Loucy (cell line): ENCODE measurements around the gene ROBO1.

ENCODE experiments used
- H2AFZ ChIP-seq: fragments of 200-600 bp; sonication (generic); 2 replicates; pipeline ENCODE4 v1.6.0; 2016; ENCODE audit warnings: antibody characterized with exemption, mild to moderate bottlenecking, low read length, moderate library complexity
- H3F3A ChIP-seq: fragments of 200-600 bp; 2 replicates; pipeline ENCODE4 v1.6.0; 2016; ENCODE audit warnings: antibody characterized with exemption, low read depth, mild to moderate bottlenecking
- H3K27me3 ChIP-seq: fragments of 200-600 bp; sonication (generic); 2 replicates; pipeline ENCODE4 v1.6.1; 2014; ENCODE audit warnings: low read length, mild to moderate bottlenecking; ENCODE audit not compliant: insufficient read depth, poor library complexity, severe bottlenecking
- H3K36me3 ChIP-seq: fragments of 200-600 bp; sonication (generic); 2 replicates; pipeline ENCODE4 v1.6.1; 2016; ENCODE audit warnings: low read length; ENCODE audit not compliant: insufficient read depth
- H3K4me1 ChIP-seq: fragments of 200-600 bp; sonication (generic); 2 replicates; pipeline ENCODE4 v1.5.1; 2014; ENCODE audit warnings: low read length, mild to moderate bottlenecking; ENCODE audit not compliant: insufficient read depth, poor library complexity, severe bottlenecking
- H3K4me2 ChIP-seq: fragments of 200-600 bp; sonication (generic); 2 replicates; pipeline ENCODE4 v1.6.0; 2014; ENCODE audit warnings: antibody characterized with exemption, low read length, low read depth, mild to moderate bottlenecking; ENCODE audit not compliant: poor library complexity, severe bottlenecking
- H3K4me3 ChIP-seq: fragments of 200-600 bp; sonication (generic); 2 replicates; pipeline ENCODE4 v1.5.1; 2014; ENCODE audit warnings: low read length, mild to moderate bottlenecking, mixed read lengths; ENCODE audit not compliant: poor library complexity, severe bottlenecking
- H3K79me2 ChIP-seq: fragments of 200-600 bp; sonication (generic); 2 replicates; pipeline ENCODE4 v1.6.1; 2014; ENCODE audit warnings: low read length; ENCODE audit not compliant: insufficient read depth
- H3K9ac ChIP-seq: fragments of 200-600 bp; sonication (generic); 2 replicates; pipeline ENCODE4 v1.6.0; 2014; ENCODE audit warnings: mild to moderate bottlenecking, low read depth, low read length, moderate library complexity; ENCODE audit not compliant: poor library complexity, severe bottlenecking
- H3K9me2 ChIP-seq: fragments of 200-600 bp; sonication (generic); replicated peaks from 2 replicates; pipeline ENCODE4 v1.6.1; 2016; ENCODE audit warnings: low read depth, low read length, mixed read lengths
- H3K9me3 ChIP-seq: fragments of 200-600 bp; sonication (generic); 2 replicates; pipeline ENCODE4 v1.6.1; 2014; ENCODE audit warnings: mild to moderate bottlenecking, antibody characterized with exemption, low read length, low read depth; ENCODE audit not compliant: insufficient read depth
- H4K20me1 ChIP-seq: fragments of 200-600 bp; sonication (generic); 2 replicates; pipeline ENCODE4 v1.6.0; 2014; ENCODE audit warnings: antibody characterized with exemption, low read length, mild to moderate bottlenecking; ENCODE audit not compliant: insufficient read depth, poor library complexity, severe bottlenecking
- EZH2phosphoT487 ChIP-seq: fragments of 200-600 bp; IDR thresholded peaks from 2 replicates; pipeline ENCODE4 v1.6.1; 2018; ENCODE audit warnings: antibody characterized with exemption, mild to moderate bottlenecking, moderate library complexity, borderline replicate concordance
- TF ChIP-seq, protein P1 (sequence below): fragments of 200-600 bp; sonication (generic); conservative IDR thresholded peaks from 2 replicates; pipeline ENCODE4 v1.5.1; 2014; ENCODE audit warnings: mild to moderate bottlenecking, antibody characterized with exemption, low read length

ROBO1 gene

DNA sequence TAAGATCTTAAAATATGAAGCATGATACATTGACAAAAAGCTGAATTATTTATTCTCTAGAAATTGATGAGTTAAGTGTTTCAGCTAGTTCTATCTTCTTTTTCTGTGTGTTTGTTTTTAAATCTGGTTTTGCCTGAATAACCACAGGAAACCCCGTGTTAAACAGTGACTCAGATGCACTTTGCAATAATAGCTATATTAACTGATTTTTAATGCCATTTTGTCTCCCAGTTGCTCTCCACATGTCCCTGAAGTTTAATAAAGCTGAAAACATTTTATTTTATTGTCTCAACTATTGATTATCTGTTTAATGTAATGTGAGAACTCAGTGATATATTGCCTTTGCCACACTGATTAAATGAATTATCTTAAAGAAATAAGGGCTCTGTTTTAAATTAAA is 42.8 kb upstream of the ROBO1 start:
- Histone ChIP-seq H3K9me3 (no peaks in the 10 kb centered on the region), H3F3A (no peaks in the 10 kb centered on the region), H2AFZ (no peak overlapping the region), H4K20me1 (no peaks in the 10 kb centered on the region), H3K4me2 (no peak overlapping the region), H3K4me1 (no peaks in the 10 kb centered on the region), H3K27me3 (no peaks in the 10 kb centered on the region), H3K79me2 (no peaks in the 10 kb centered on the region), H3K4me3 (no peak overlapping the region), H3K9ac (no peak overlapping the region), H3K9me2 (no peaks in the 10 kb centered on the region), H3K36me3 (no peaks in the 10 kb centered on the region)
- TF ChIP-seq, protein P1, sequence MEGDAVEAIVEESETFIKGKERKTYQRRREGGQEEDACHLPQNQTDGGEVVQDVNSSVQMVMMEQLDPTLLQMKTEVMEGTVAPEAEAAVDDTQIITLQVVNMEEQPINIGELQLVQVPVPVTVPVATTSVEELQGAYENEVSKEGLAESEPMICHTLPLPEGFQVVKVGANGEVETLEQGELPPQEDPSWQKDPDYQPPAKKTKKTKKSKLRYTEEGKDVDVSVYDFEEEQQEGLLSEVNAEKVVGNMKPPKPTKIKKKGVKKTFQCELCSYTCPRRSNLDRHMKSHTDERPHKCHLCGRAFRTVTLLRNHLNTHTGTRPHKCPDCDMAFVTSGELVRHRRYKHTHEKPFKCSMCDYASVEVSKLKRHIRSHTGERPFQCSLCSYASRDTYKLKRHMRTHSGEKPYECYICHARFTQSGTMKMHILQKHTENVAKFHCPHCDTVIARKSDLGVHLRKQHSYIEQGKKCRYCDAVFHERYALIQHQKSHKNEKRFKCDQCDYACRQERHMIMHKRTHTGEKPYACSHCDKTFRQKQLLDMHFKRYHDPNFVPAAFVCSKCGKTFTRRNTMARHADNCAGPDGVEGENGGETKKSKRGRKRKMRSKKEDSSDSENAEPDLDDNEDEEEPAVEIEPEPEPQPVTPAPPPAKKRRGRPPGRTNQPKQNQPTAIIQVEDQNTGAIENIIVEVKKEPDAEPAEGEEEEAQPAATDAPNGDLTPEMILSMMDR: no peak
- TF ChIP-seq EZH2phosphoT487: no peak

DNA sequence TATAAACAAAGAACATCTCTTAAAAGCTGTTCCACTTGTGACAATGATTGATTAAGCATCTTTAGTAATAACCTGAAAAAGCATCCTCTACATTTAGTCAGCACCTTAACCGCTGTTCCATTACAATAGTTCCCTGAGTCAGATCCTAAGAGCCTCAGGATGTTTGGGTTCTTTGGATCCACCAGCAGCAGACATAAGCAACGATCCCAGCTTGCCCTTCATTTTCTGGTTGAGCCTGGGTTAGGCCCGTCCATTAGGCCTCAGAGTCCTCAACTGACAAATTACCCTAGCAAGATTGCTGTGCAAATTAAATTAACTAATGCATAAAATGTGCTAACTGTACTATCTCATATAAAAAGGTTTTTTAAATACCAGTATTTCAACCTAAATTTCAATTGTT is 42.3 kb upstream of the ROBO1 start:
- no peaks in the 10 kb centered on the region for H4K20me1 ChIP-seq
- no peak overlapping the region for H3K9ac ChIP-seq
- no peak overlapping the region for H3K4me2 ChIP-seq
- no peaks in the 10 kb centered on the region for H3K4me1 ChIP-seq
- H3K9me2 ChIP-seq: no peaks in the 10 kb centered on the region
- no peaks in the 10 kb centered on the region for H3K36me3 ChIP-seq
- no peak overlapping the region for H2AFZ ChIP-seq
- TF ChIP-seq, protein P1: no peak
- no peak for TF ChIP-seq EZH2phosphoT487
- H3K27me3 ChIP-seq: no peaks in the 10 kb centered on the region
- no peaks in the 10 kb centered on the region for H3K79me2 ChIP-seq
- no peaks in the 10 kb centered on the region for H3K9me3 ChIP-seq
- H3K4me3 ChIP-seq: no peak overlapping the region
- H3F3A ChIP-seq: no peaks in the 10 kb centered on the region

DNA sequence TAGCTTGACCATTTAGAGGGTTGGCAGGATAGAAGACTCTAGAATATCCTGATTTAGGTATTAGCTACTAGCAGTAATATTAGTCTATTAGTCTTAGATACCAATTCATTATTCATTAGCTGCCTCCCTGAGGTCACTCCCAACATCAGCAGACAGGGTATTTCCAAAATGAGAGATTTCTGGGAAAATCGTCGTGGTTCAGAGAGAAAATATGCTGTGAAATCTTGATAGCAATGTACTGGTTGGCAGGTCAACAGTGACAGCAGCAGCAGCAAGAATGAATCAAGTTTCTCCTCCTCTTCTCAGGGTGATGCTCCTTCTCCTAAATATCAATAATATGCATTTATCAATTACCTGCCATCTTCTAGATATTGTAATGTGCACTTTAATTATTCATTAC is 41.3 kb upstream of the ROBO1 start:
- Histone ChIP-seq H3K4me3 (no peak overlapping the region), H3K9ac (no peak overlapping the region), H3F3A (no peaks in the 10 kb centered on the region), H2AFZ (no peak overlapping the region), H3K4me1 (no peaks in the 10 kb centered on the region), H3K9me2 (no peaks in the 10 kb centered on the region), H3K36me3 (no peaks in the 10 kb centered on the region), H3K79me2 (no peaks in the 10 kb centered on the region), H3K4me2 (no peak overlapping the region), H3K27me3 (no peaks in the 10 kb centered on the region), H4K20me1 (no peaks in the 10 kb centered on the region), H3K9me3 (no peaks in the 10 kb centered on the region)
- no peak for TF ChIP-seq EZH2phosphoT487
- TF ChIP-seq, protein P1: no peak
